CD14-positive monocyte (primary cell): ENCODE data around the gene BID. TPM values are rescaled to one million over a fixed set of nuclear protein-coding genes. Genes with fewer than 3 reads are reported as not detected.

Source experiments
- DNase-seq, 3 donors: peaks; one replicate each; pipeline ENCODE4 v3.0.0-alpha.2; 2011 to 2022
- H2AFZ ChIP-seq: 2 replicates; pipeline ENCODE4 v1.6.0; 2012; ENCODE audit warnings: mild to moderate bottlenecking, low read depth, low read length, inconsistent platforms; ENCODE audit not compliant: insufficient read depth, poor library complexity, severe bottlenecking
- H3K27ac ChIP-seq, 2 donors: 1 replicate in 1 of 2; 2 replicates in 1 of 2; pipeline ENCODE4 v1.5.1; 2012 to 2013; ENCODE audit warnings: low read length in 2 of 2, control low read depth in 1 of 2, inconsistent platforms in 1 of 2, low read depth in 1 of 2, mild to moderate bottlenecking in 1 of 2
- H3K27me3 ChIP-seq, 2 donors: one replicate each; pipeline versions ENCODE4 v1.6.0 to v1.6.1; 2011 to 2013; ENCODE audit warnings: low read length in 2 of 2; ENCODE audit not compliant: control insufficient read depth in 2 of 2, insufficient read depth in 2 of 2
- H3K36me3 ChIP-seq, 2 donors: replicated peaks in 1 of 2; 1 replicate in 1 of 2; 2 replicates in 1 of 2; pipeline versions ENCODE4 v1.5.1 to v1.6.1; 2012 to 2013; ENCODE audit warnings: low read length in 2 of 2, control low read depth in 1 of 2, inconsistent platforms in 1 of 2, mild to moderate bottlenecking in 1 of 2; ENCODE audit not compliant: insufficient read depth in 2 of 2, control insufficient read depth in 1 of 2
- H3K4me1 ChIP-seq, 2 donors: 1 replicate in 1 of 2; 2 replicates in 1 of 2; pipeline versions ENCODE4 v1.5.1 to v1.6.1; 2012 to 2013; ENCODE audit warnings: low read length in 2 of 2, control low read depth in 1 of 2, inconsistent platforms in 1 of 2, mild to moderate bottlenecking in 1 of 2, moderate library complexity in 1 of 2; ENCODE audit not compliant: insufficient read depth in 2 of 2, control insufficient read depth in 1 of 2
- H3K4me2 ChIP-seq: replicated peaks from 2 replicates; pipeline ENCODE3; 2012; ENCODE audit warnings: low read length, moderate library complexity, mild to moderate bottlenecking; ENCODE audit not compliant: poor library complexity, severe bottlenecking; ENCODE audit errors: extremely low read depth
- H3K4me3 ChIP-seq, 3 experiments: fragments of 200-600 bp in 1 of 3; sonication (generic) in 1 of 3; replicated peaks in 1 of 3; 1 replicate in 2 of 3; 2 replicates in 1 of 3; pipeline ENCODE4 v1.5.1; 2011 to 2013; ENCODE audit warnings: low read length in 3 of 3, mild to moderate bottlenecking in 3 of 3, control low read depth in 2 of 3, low read depth in 2 of 3, inconsistent platforms in 1 of 3, moderate library complexity in 1 of 3
- H3K79me2 ChIP-seq: 2 replicates; pipeline ENCODE4 v1.6.0; 2012; ENCODE audit warnings: mild to moderate bottlenecking, control low read depth, inconsistent platforms, low read length, moderate library complexity; ENCODE audit not compliant: insufficient read depth
- H3K9ac ChIP-seq: 2 replicates; pipeline ENCODE4 v1.6.0; 2017; ENCODE audit warnings: low read length, mild to moderate bottlenecking; ENCODE audit not compliant: insufficient read depth, poor library complexity, severe bottlenecking
- H3K9me3 ChIP-seq, 2 donors: replicated peaks in 1 of 2; 1 replicate in 1 of 2; 2 replicates in 1 of 2; pipeline versions ENCODE4 v1.5.1 to v1.6.1; 2012 to 2013; ENCODE audit warnings: low read length in 2 of 2, control low read depth in 1 of 2; ENCODE audit not compliant: control insufficient read depth in 1 of 2, insufficient read depth in 1 of 2
- H4K20me1 ChIP-seq: 2 replicates; pipeline ENCODE4 v1.6.0; 2012; ENCODE audit warnings: mild to moderate bottlenecking, low read length, control low read depth, moderate library complexity; ENCODE audit not compliant: insufficient read depth
- H3K27ac Mint-ChIP-seq, 7 donors: one replicate each; pipeline ENCODE4 v1.8.0; 2020; ENCODE audit warnings: mild to moderate bottlenecking in 7 of 7, mixed read lengths in 7 of 7, moderate library complexity in 6 of 7, inconsistent platforms in 2 of 7
- H3K27me3 Mint-ChIP-seq, 3 donors: one replicate each; pipeline ENCODE4 v1.8.0; 2021 to 2022; ENCODE audit warnings: low read depth in 3 of 3, mild to moderate bottlenecking in 3 of 3, mixed read lengths in 3 of 3, moderate library complexity in 3 of 3, inconsistent platforms in 1 of 3
- H3K36me3 Mint-ChIP-seq, 2 donors: one replicate each; pipeline ENCODE4 v1.8.0; 2020; ENCODE audit warnings: mixed read lengths in 2 of 2, inconsistent platforms in 1 of 2, mild to moderate bottlenecking in 1 of 2
- H3K4me1 Mint-ChIP-seq: one replicate; pipeline ENCODE4 v1.8.0; 2020; ENCODE audit warnings: mild to moderate bottlenecking, mixed read lengths
- H3K4me3 Mint-ChIP-seq, 2 donors: one replicate each; pipeline ENCODE4 v1.8.0; 2020; ENCODE audit warnings: mild to moderate bottlenecking in 2 of 2, mixed read lengths in 2 of 2, moderate library complexity in 1 of 2
- H3K9me3 Mint-ChIP-seq, 7 donors: one replicate each; pipeline ENCODE4 v1.8.0; 2020 to 2022; ENCODE audit warnings: mixed read lengths in 7 of 7, mild to moderate bottlenecking in 6 of 7, moderate library complexity in 6 of 7, inconsistent platforms in 2 of 7
- CTCF ChIP-seq: fragments of 200-600 bp; IDR thresholded peaks from one replicate; pipeline ENCODE4 v1.8.0; 2022; ENCODE audit warnings: antibody characterized with exemption, mild to moderate bottlenecking
- WGBS: methylation state at CpG from one replicate; pipeline ENCODE4 v1.1.5; 2013; ENCODE audit warnings: missing lambda C conversion rate; ENCODE audit not compliant: insufficient coverage; 5-methylcytosine and 5-hydroxymethylcytosine counted together
- intact Hi-C, 2 donors: fragments of 100-400 bp; cut with micrococcal nuclease; formaldehyde crosslinking; loops; one replicate each; pipeline versions ENCODE4 v1.15.0 to v1.15.1; 2023
- polyA plus RNA-seq, 3 donors: library from polyadenylated mRNA; depleted of rRNA in 1 of 3; unstranded in 2 of 3; stranded (reverse) in 1 of 3; fragments of 300-500 nt in 2 of 3; fragments of >200 nt in 1 of 3; fragmentation: Illumina TruSeq in 2 of 3; gene quantifications; 1 replicate in 2 of 3; 2 replicates in 1 of 3; pipeline ENCODE4 v1.2.3, GENCODE V29; 2012 to 2021

Gene BID
- polyA plus RNA-seq, 3 donors: 199 to 423 (median 391) TPM

- Histone ChIP-seq H3K4me2 (peak overlapping the region; percentile 76), H2AFZ (no peak overlapping the region), H4K20me1 (peaks cover 10% of the 10 kb centered on the region), H3K79me2 (peaks cover 69% of the 10 kb centered on the region), H3K4me3 (peak overlapping the region in 1 of 3 experiments; percentile 79), H3K27ac (peak overlapping the region in 1 of 2 donors; percentile 1), H3K4me1 (peaks cover 75 to 76% of the 10 kb centered on the region in 2 donors), H3K36me3 (no peaks in the 10 kb centered on the region), H3K9ac (no peak overlapping the region), H3K9me3 (no peaks in the 10 kb centered on the region), H3K27me3 (no peaks in the 10 kb centered on the region)
- Mint-ChIP-seq H3K4me1 (peaks cover 69% of the 10 kb centered on the region), H3K36me3 (peaks cover 19 to 31% of the 10 kb centered on the region in 2 donors), H3K9me3 (no peaks in the 10 kb centered on the region), H3K27me3 (peaks cover 0 to 1% (median 0%) of the 10 kb centered on the region in 3 donors), H3K4me3 (peak overlapping the region; percentile 38 to 97), H3K27ac (peak overlapping the region; percentile 79 to 100 (median 99))
- intact Hi-C loops: loop anchor here (10.0 kb wide), 2 partner anchors 535 to 675 kb away; no protein-coding TSS in a partner anchor
- 79% methylated on average over 23 of the region's 27 CpGs for WGBS
- DNase-seq: no peak
- TF ChIP-seq CTCF: no peak
Observed at GRCh38 chr22:17779286-17780115, 5.2 kb upstream of the BID start.

GRCh38 chr22:17778412-17778976 lies 4.2 kb upstream of the BID start:
- Histone ChIP-seq H3K36me3 (no peaks in the 10 kb centered on the region), H2AFZ (no peak overlapping the region), H3K4me1 (peaks cover 76 to 79% of the 10 kb centered on the region in 2 donors), H3K4me2 (peak overlapping the region; percentile 76), H3K27me3 (no peaks in the 10 kb centered on the region), H4K20me1 (peaks cover 14% of the 10 kb centered on the region), H3K79me2 (peaks cover 77% of the 10 kb centered on the region), H3K9ac (peak overlapping the region; percentile 91), H3K27ac (peak overlapping the region; percentile 92 to 99), H3K4me3 (peak overlapping the region; percentile 55 to 79 (median 57)), H3K9me3 (no peaks in the 10 kb centered on the region)
- H3K9me3 Mint-ChIP-seq: no peaks in the 10 kb centered on the region
- H3K4me1 Mint-ChIP-seq: peaks cover 69% of the 10 kb centered on the region
- TF ChIP-seq CTCF: no peak
- 90% methylated on average over 21 of the region's 23 CpGs for WGBS
- H3K36me3 Mint-ChIP-seq: peaks cover 15 to 26% of the 10 kb centered on the region in 2 donors
- H3K27me3 Mint-ChIP-seq: peaks cover 0 to 1% (median 0%) of the 10 kb centered on the region in 3 donors
- peak overlapping the region; percentile 90 to 97 for H3K4me3 Mint-ChIP-seq
- H3K27ac Mint-ChIP-seq: peak overlapping the region; percentile 99 to 100 (median 100)
- no peak for DNase-seq
- intact Hi-C loops: loop anchor here (10.0 kb wide), 2 partner anchors 534 to 674 kb away; no protein-coding TSS in a partner anchor
